Stomach (tissue), 19 donors: ENCODE data around the gene SERTM1. TPM values are rescaled to one million over a fixed set of nuclear protein-coding genes. Genes with fewer than 3 reads are reported as not detected.

Source experiments
- DNase-seq, 2 donors: peaks; one replicate each; pipeline versions ENCODE4 v3.0.0 to v3.0.0-alpha.2; 2013 to 2019
- H3K27ac ChIP-seq, 5 donors: fragments of 200-600 bp in 4 of 5; sonication (generic) in 4 of 5; one replicate each; pipeline ENCODE4 v1.5.1; 2013 to 2019; ENCODE audit warnings: mild to moderate bottlenecking in 1 of 5, moderate library complexity in 1 of 5
- H3K27me3 ChIP-seq, 3 donors: fragments of 200-600 bp; sonication (generic); one replicate each; pipeline ENCODE4 v1.5.1; 2017 to 2019; ENCODE audit warnings: mixed run types in 1 of 3
- H3K36me3 ChIP-seq, 4 donors: fragments of 200-600 bp; sonication (generic); 1 replicate in 3 of 4; 2 replicates in 1 of 4; pipeline ENCODE4 v1.5.1; 2016 to 2019
- H3K4me1 ChIP-seq, 4 donors: fragments of 200-600 bp; sonication (generic); one replicate each; pipeline ENCODE4 v1.5.1; 2016 to 2019
- H3K4me3 ChIP-seq, 4 donors: fragments of 200-600 bp; sonication (generic) in 3 of 4; one replicate each; pipeline ENCODE4 v1.5.1; 2016 to 2019; ENCODE audit warnings: mild to moderate bottlenecking in 1 of 4
- H3K9me3 ChIP-seq, 4 donors: fragments of 200-600 bp; sonication (generic); one replicate each; pipeline ENCODE4 v1.5.1; 2016 to 2019
- CTCF ChIP-seq, 7 experiments: fragments of 450-650 bp in 4 of 7; fragments of 200-600 bp in 3 of 7; sonication (generic) in 3 of 7; IDR thresholded peaks; one replicate each; pipeline ENCODE4 v1.5.1; 2016 to 2019; ENCODE audit warnings: antibody characterized with exemption in 7 of 7, control low read depth in 2 of 7, mild to moderate bottlenecking in 1 of 7
- EP300 ChIP-seq: sonication (generic); formaldehyde crosslinking; IDR thresholded peaks from one replicate; pipeline ENCODE4 v1.6.1; 2017; ENCODE audit warnings: antibody characterized with exemption
- POLR2A ChIP-seq, 4 donors: fragments of 450-650 bp; IDR thresholded peaks; one replicate each; pipeline ENCODE4 v1.6.1; 2016; ENCODE audit warnings: antibody characterized with exemption in 4 of 4, control low read depth in 2 of 4, mild to moderate bottlenecking in 1 of 4, moderate library complexity in 1 of 4
- POLR2AphosphoS5 ChIP-seq, 3 donors: sonication (generic); formaldehyde crosslinking; IDR thresholded peaks; one replicate each; pipeline ENCODE4 v1.6.1; 2016; ENCODE audit warnings: antibody characterized with exemption in 3 of 3
- WGBS, 5 donors: extraction: QIAGEN DNeasy Blood & Tissue Kit in 3 of 5; methylation state at CpG; one replicate each; pipeline versions ENCODE4 v1.1.5 to v1.1.7; 2013 to 2018; 5-methylcytosine and 5-hydroxymethylcytosine counted together
- intact Hi-C: fragments of 100-400 bp; cut with DNase I; formaldehyde crosslinking; loops from one replicate; pipeline ENCODE4 v1.15.1; 2023; ENCODE audit warnings: low total_unique reads
- long read RNA-seq, 10 donors: transcript quantifications; one replicate each; lab custom pipeline, GENCODE V29; 2026
- polyA plus RNA-seq, 3 donors: library from polyadenylated mRNA; stranded (reverse); fragments of 200-250 nt; gene quantifications; one replicate each; pipeline ENCODE4 v1.2.3, GENCODE V29; 2013
- total RNA-seq, 5 donors: library from RNA; depleted of rRNA; stranded (reverse); fragments of >200 nt; gene quantifications; one replicate each; pipeline versions ENCODE4 v1.1.0 to v1.2.3, GENCODE V29; 2014 to 2016
- donor health status: healthy with polysubstance abuse.
- donor health status: Bipolar disorder and iron deficiency.
- donor health status: healthy.

The SERTM1 gene
- total RNA-seq (under 1 TPM in 3 of 5 donors, not detected in 2; 0.37 to 0.87 (median 0.43) TPM), polyA plus RNA-seq (under 1 TPM; 0.05 to 0.92 (median 0.50) TPM)
- long read RNA-seq, donor 1: 0 reads
- long read RNA-seq, donor 2, partial matches to known transcripts: 0 of 1 reads
- long read RNA-seq, donor 2, other reads (novel, unspliced or antisense): 0 of 1 reads
- long read RNA-seq, donor 3: 0 reads
- long read RNA-seq, donor 4: 0 reads
- long read RNA-seq, donor 5: 0 reads
- long read RNA-seq, donor 6: 0 reads
- long read RNA-seq, donor 7, partial matches to known transcripts: 0 of 1 reads
- long read RNA-seq, donor 7, other reads (novel, unspliced or antisense): 0 of 1 reads
- long read RNA-seq, donor 8: 0 reads
- long read RNA-seq, donor 9: 0 reads
- long read RNA-seq, donor 10: 0 reads

DNA sequence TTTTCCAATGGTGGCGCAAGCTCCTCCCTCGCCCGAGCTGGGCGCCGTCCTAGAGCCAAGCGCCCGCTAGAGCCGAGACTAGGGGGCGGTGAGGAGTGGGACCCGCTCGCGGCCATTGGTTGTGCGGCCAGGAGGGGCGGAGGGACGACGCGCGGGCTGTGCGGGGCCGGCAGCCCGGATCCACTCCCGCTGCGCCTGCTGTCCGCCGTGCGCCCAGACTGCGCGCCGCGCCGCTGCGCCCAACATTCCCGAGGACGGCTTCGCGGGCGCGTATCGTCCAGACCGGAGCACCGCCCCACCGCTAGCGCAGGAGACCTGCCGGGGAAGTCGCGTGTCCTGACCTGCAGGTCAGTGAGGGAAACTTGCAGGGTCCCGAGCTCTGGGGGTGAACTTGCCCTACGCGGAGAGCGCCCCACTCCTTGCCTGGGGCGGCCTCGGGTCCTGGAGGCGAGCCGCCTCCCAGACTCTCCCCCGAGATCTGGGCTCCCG is at the start of gene SERTM1:
Gene SERTM1, plus strand, starts transcription at position 183 of the 489 bp plus-strand sequence. CDS start 21,059 bp downstream, outside the sequence.
- Histone ChIP-seq H3K9me3 (no peaks in the 10 kb centered on the region), H3K27me3 (peaks cover 0 to 49% (median 29%) of the 10 kb centered on the region in 3 donors), H3K36me3 (no peaks in the 10 kb centered on the region), H3K4me1 (peaks cover 0 to 12% (median 10%) of the 10 kb centered on the region in 4 donors), H3K27ac (no peak within 1 kb of the TSS), H3K4me3 (peak within 1 kb of the TSS; percentile 22 to 43 (median 27))
- intact Hi-C loops: no loop called here
- peak in 1 of 2 donors; percentile 69 for DNase-seq
- 3 to 8% (median 4%) methylated on average over 18 to 56 of the region's 56 CpGs for WGBS, 5 donors
- no peak for TF ChIP-seq EP300
- no peak for TF ChIP-seq POLR2A (IDR thresholded peaks at IDR 0.05)
- no peak for TF ChIP-seq POLR2AphosphoS5 (IDR thresholded peaks at IDR 0.05)
- no peak for TF ChIP-seq CTCF (IDR thresholded peaks at IDR 0.05)

DNA sequence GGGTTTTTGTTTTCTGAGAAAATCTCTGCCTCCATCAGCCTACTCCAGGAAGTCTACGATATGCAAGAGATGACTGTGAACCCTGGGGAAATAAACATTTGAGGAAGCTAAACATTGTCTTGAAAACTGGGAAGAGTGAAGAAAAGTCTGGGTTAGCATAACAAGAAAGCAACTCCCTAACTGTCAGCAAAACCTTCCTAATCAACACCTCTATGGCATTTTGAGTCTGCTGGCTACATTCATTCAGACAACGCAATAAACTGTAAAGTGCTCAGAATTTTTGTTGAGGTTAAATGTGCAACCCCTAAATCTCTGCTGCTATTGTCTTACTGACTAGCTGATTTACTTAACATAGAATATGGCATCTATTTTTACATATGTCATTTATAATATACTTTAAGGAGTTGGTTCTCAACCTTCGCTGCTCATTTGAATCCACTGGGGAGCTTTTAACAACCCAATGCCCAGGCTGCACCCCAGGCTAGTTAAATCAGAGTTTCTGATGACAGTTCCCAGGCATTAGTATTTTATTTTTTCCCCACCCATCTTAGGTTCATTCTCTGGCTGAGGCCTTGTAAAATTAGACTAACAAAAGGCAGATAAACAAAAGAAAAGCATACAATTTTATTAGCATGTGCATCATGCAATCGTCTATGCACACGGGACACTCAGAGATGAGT is 45.3 kb upstream of the SERTM1 start:
- H3K27ac ChIP-seq: no peak overlapping the region
- intact Hi-C loops: no loop called here

DNA sequence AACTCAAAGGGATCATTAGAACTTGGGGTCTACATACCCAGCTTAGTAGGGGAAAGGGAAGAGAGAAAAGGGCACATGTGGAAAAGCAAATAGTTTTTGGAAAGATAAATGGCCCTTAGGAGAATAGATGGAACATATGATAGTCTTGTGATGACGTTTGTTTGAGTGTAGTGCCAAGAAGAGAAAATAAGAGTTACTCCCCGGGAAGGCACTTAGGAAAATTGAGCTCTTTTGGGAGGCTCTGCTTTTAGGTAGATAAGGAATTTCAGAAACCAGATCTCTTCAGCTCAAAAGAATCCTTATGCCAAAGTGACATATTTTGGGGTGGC is 44.8 kb upstream of the SERTM1 start:
- intact Hi-C loops: no loop called here
- H3K27ac ChIP-seq: no peak overlapping the region
- no peak for TF ChIP-seq POLR2AphosphoS5 (IDR thresholded peaks at IDR 0.05)
- no peak for TF ChIP-seq POLR2A (IDR thresholded peaks at IDR 0.05)
- no peaks in the 10 kb centered on the region for H3K27me3 ChIP-seq
- WGBS, 5 donors: 45 to 64% (median 56%) methylated on average over 2 of the region's 2 CpGs
- H3K36me3 ChIP-seq: no peaks in the 10 kb centered on the region
- no peak for DNase-seq
- no peak overlapping the region for H3K4me3 ChIP-seq
- H3K4me1 ChIP-seq: no peaks in the 10 kb centered on the region
- no peaks in the 10 kb centered on the region for H3K9me3 ChIP-seq

More for the DNA sequence above, 45.3 kb upstream of the SERTM1 start:
- DNase-seq: no peak
- TF ChIP-seq CTCF (IDR thresholded peaks at IDR 0.05): no peak
- no peak for TF ChIP-seq POLR2AphosphoS5 (IDR thresholded peaks at IDR 0.05)
- no peak for TF ChIP-seq POLR2A (IDR thresholded peaks at IDR 0.05)
- TF ChIP-seq EP300: no peak
- H3K27me3 ChIP-seq: no peaks in the 10 kb centered on the region
- H3K36me3 ChIP-seq: no peaks in the 10 kb centered on the region
- WGBS, 5 donors: 65 to 86% (median 84%) methylated on average over 5 of the region's 5 CpGs
- H3K4me3 ChIP-seq: no peak overlapping the region
- no peaks in the 10 kb centered on the region for H3K9me3 ChIP-seq
- no peaks in the 10 kb centered on the region for H3K4me1 ChIP-seq

- H3K36me3 ChIP-seq: no peaks in the 10 kb centered on the region
- TF ChIP-seq CTCF (IDR thresholded peaks at IDR 0.05) (no peak), EP300 (no peak)
- WGBS, 5 donors: 84 to 94% (median 90%) methylated on average over 2 of the region's 2 CpGs
- H3K4me1 ChIP-seq: no peaks in the 10 kb centered on the region
- no peaks in the 10 kb centered on the region for H3K27me3 ChIP-seq
- DNase-seq: no peak
- intact Hi-C loops: no loop called here
- no peaks in the 10 kb centered on the region for H3K9me3 ChIP-seq
- H3K4me3 ChIP-seq: no peak overlapping the region
- H3K27ac ChIP-seq: no peak overlapping the region
Measured at GRCh38 chr13:36630181-36630803, 43.5 kb upstream of the SERTM1 start.
